Measurements from ENCODE around the gene ARID1B. TPM values are rescaled to one million over a fixed set of nuclear protein-coding genes. Genes with fewer than 3 reads are reported as not detected.

ARID1B gene
- total and polyA plus RNA-seq, 9 of the 15 experiments (the other 6 are each of a cell fraction or from before 2014, with no cell fraction given) = 12.5 to 50.5 (median 25.8) TPM

DNA sequence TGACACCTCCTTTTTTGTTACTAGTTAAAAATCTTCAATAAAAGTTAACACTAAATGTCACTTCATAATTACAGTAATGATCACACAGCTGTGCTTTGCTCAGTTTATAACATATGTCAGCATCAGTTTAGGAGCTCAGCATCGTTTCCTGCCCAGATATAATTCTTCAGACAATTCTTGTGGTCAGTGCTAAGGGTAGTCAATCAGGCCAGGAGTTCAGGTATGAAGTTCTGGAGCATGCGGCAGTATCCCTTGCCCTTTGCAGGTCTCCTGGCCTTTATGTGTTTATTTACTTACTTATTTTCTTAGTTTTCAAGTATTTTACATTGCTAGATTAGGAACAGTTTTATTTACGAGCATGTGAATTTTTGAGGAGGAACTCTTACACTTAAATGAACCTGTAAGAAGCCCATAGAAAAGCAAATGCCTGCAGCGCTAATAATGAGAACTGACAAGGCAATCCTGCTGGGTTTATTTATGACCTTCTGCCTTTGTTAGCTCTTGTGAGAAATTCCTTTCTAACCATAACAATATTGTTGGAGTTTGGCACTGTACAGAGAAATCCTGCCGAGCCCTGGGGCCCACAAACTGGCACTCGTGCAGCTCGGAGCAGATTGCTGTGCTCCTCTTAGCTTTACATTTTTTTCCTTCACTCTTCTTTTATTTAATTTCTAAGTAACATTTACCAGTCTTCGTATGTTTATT lies 293.4 kb downstream of the ARID1B start:
- 0 out of 3 replicates have a peak, but pooled peaks cover 4% of the 10 kb centered on the region for H3K79me2 ChIP-seq (ENCODE audit: control insufficient read depth, insufficient read depth, low read length)
- DNase-seq (ENCODE audit: extremely low read depth in 1 of 4, low spot score in 3 of 4) (no peak), FAIRE-seq (no peak), ATAC-seq (no peak)
- intact Hi-C loops (cut with micrococcal nuclease) (no loop called here), in situ Hi-C loops (cut with MboI) (no loop called here)
- H3K9ac ChIP-seq (ENCODE audit: insufficient read depth in 1 of 2, low read depth in 2 of 2, low read length in 2 of 2) = no peak overlapping the region
- ChIA-PET POLR2A (interaction anchor here (0.6 to 1.6 kb wide), 5 partner anchors 8 to 350 kb away, joined by 3 to 5 read pairs (median 4); no protein-coding TSS in a partner anchor), CTCF (ENCODE audit: low intra/inter-chr PET ratio) (interaction anchor here (0.7 kb wide), 1 partner anchor 9 kb away, joined by 3 read pairs; no protein-coding TSS in a partner anchor)
- peaks cover 0 to 6% of the 10 kb centered on the region in 2 experiments; a peak in 2 of 5 replicates for H3K4me1 ChIP-seq (replicated peaks in 1 of 2; ENCODE audit: control insufficient read depth in 2 of 2, insufficient read depth in 2 of 2, low read length in 2 of 2)
- BruUV-seq (replicated peaks) = no TSS peak
- no peaks in the 10 kb centered on the region for H4K20me1 ChIP-seq (replicated peaks; ENCODE audit: control insufficient read depth, insufficient read depth, low read length)
- H3K36me3 ChIP-seq (ENCODE audit: control insufficient read depth, insufficient read depth, low read length) = peaks cover 2% of the 10 kb centered on the region; the same call in 1 of the 3 replicates
- WGBS (ENCODE audit: insufficient coverage, low coverage, missing lambda C conversion rate) = 82% methylated on average over 8 of the region's 8 CpGs
- H3K27me3 ChIP-seq (ENCODE audit: control insufficient read depth in 2 of 2, insufficient read depth in 2 of 2, low read length in 2 of 2) = no peaks in the 10 kb centered on the region
- no peak overlapping the region for H2AFZ ChIP-seq (ENCODE audit: low read depth, low read length)
- H3K4me2 ChIP-seq (ENCODE audit: insufficient read depth, low read length) = no peak overlapping the region
- H3K4me3 ChIP-seq = no peak overlapping the region
- no peak for TF ChIP-seq MTF1 (CRISPR knock-in tag; IDR thresholded peaks at IDR 0.05; ENCODE audit: borderline replicate concordance)
- no peak for TF ChIP-seq MECOM (CRISPR knock-in tag; IDR thresholded peaks at IDR 0.05)
- no peak for TF ChIP-seq COPS2 (conservative IDR thresholded peaks at IDR 0.05)
- TF ChIP-seq C11orf30 (IDR thresholded peaks at IDR 0.05; ENCODE audit: low read depth) = no peak
- TF ChIP-seq, protein P1, sequence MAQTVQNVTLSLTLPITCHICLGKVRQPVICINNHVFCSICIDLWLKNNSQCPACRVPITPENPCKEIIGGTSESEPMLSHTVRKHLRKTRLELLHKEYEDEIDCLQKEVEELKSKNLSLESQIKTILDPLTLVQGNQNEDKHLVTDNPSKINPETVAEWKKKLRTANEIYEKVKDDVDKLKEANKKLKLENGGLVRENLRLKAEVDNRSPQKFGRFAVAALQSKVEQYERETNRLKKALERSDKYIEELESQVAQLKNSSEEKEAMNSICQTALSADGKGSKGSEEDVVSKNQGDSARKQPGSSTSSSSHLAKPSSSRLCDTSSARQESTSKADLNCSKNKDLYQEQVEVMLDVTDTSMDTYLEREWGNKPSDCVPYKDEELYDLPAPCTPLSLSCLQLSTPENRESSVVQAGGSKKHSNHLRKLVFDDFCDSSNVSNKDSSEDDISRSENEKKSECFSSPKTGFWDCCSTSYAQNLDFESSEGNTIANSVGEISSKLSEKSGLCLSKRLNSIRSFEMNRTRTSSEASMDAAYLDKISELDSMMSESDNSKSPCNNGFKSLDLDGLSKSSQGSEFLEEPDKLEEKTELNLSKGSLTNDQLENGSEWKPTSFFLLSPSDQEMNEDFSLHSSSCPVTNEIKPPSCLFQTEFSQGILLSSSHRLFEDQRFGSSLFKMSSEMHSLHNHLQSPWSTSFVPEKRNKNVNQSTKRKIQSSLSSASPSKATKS (CRISPR knock-in tag; IDR thresholded peaks at IDR 0.05) = no peak
- TF ChIP-seq ZNF146 (CRISPR knock-in tag; IDR thresholded peaks at IDR 0.05; ENCODE audit: unreplicated experiment) = no peak
- no peak for TF ChIP-seq POLR2H (tag; IDR thresholded peaks at IDR 0.05; ENCODE audit: low read depth)
- no peak for TF ChIP-seq ZBED1 (IDR thresholded peaks at IDR 0.05)
- no peak for TF ChIP-seq BRD9 (IDR thresholded peaks at IDR 0.05; ENCODE audit: low read depth, partially characterized antibody)
- no peak for TF ChIP-seq ZNF212 (CRISPR knock-in tag; IDR thresholded peaks at IDR 0.05)
- no peak for TF ChIP-seq BCL6 (CRISPR knock-in tag; IDR thresholded peaks at IDR 0.05)
- TF ChIP-seq ZNF707 (CRISPR knock-in tag; conservative IDR thresholded peaks at IDR 0.05) = no peak
- no peaks in the 10 kb centered on the region for H3K9me3 ChIP-seq (replicated peaks; ENCODE audit: control insufficient read depth, insufficient read depth, low read depth, low read length)
- H3K9me1 ChIP-seq (ENCODE audit: control insufficient read depth, insufficient read depth, low read length) = no peaks in the 10 kb centered on the region
- no peak overlapping the region for H3K27ac ChIP-seq (ENCODE audit: extremely low read depth, low read depth, low read length)
